MCF 10A (cell line): ENCODE measurements around the gene SLC27A1. TPM values are rescaled to one million over a fixed set of nuclear protein-coding genes. Genes with fewer than 3 reads are reported as not detected.

Source experiments
- BruUV-seq: library from RNA; stranded (reverse); fragments of 400-500 nt; replicated peaks from 2 replicates; lab custom pipeline; 2021; lab: Mats Ljungman, UMichigan
- CTCF ChIA-PET: fragments of 300-600 bp; sonication (Branson Sonifier 250); formaldehyde crosslinking; extraction: SDS; loops from one replicate; lab custom pipeline; 2021; ENCODE audit warnings: antibody characterized with exemption, inconsistent platforms; lab: Yijun Ruan, JAX
- POLR2A ChIA-PET: fragments of 300-600, 350-650 bp; sonication (Branson Sonifier 250); formaldehyde crosslinking; extraction: SDS; loops from one replicate; lab custom pipeline; 2020; ENCODE audit warnings: antibody characterized with exemption, inconsistent platforms; lab: Yijun Ruan, JAX
- DNase-seq: peaks from one replicate; pipeline ENCODE4 v3.0.0-alpha.2; 2018; ENCODE audit not compliant: unreplicated experiment
- H3K27ac Mint-ChIP-seq: one replicate; pipeline ENCODE4 v1.8.0; 2022; ENCODE audit warnings: mild to moderate bottlenecking, low read depth, mixed read lengths; ENCODE audit not compliant: unreplicated experiment
- H3K27me3 Mint-ChIP-seq: one replicate; pipeline ENCODE4 v1.8.0; 2022; ENCODE audit warnings: mixed read lengths; ENCODE audit not compliant: insufficient read depth, unreplicated experiment
- H3K36me3 Mint-ChIP-seq: one replicate; pipeline ENCODE4 v1.8.0; 2022; ENCODE audit warnings: mild to moderate bottlenecking, moderate library complexity, mixed read lengths; ENCODE audit not compliant: insufficient read depth, unreplicated experiment
- H3K4me1 Mint-ChIP-seq: one replicate; pipeline ENCODE4 v1.8.0; 2022; ENCODE audit warnings: mixed read lengths; ENCODE audit not compliant: insufficient read depth, unreplicated experiment
- H3K4me3 Mint-ChIP-seq: one replicate; pipeline ENCODE4 v1.8.0; 2022; ENCODE audit warnings: mild to moderate bottlenecking, moderate library complexity, mixed read lengths; ENCODE audit not compliant: unreplicated experiment
- H3K9me3 Mint-ChIP-seq: one replicate; pipeline ENCODE4 v1.8.0; 2022; ENCODE audit warnings: mixed read lengths; ENCODE audit not compliant: unreplicated experiment
- intact Hi-C: fragments of 100-400 bp; cut with micrococcal nuclease; formaldehyde crosslinking; loops from 2 replicates; pipeline ENCODE4 v1.14.1; 2022
- total RNA-seq: library from RNA; stranded (reverse); gene quantifications from 2 replicates; pipeline ENCODE4 v1.2.3, GENCODE V29; 2022
- TF ChIP-seq, protein P1 (sequence below): fragments of 200-600 bp; IDR thresholded peaks from one replicate; pipeline ENCODE4 v1.8.0; 2022; ENCODE audit warnings: antibody characterized with exemption, mild to moderate bottlenecking; ENCODE audit not compliant: unreplicated experiment

Gene SLC27A1
- total RNA-seq, 1 experiment from 2014 or later: 5.0 TPM

DNA sequence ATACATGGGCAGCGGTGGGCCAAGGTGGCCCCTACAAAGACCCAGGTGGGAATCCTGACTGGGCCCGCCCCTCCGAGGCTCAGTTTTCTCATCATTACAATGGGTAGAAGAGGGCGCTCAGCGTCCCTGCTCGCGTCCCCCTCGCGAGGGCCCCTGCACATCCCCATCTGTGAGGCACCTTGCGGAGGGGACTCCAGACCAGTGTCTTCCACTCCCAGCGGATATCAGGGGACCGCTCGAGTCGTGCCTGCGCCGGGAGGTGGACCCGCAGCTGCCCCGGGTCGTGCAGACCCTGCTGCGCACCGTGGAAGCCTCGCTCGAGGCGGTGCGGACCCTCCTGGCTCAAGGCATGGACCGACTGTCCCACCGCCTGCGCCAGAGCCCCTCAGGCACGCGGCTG lies 69.8 kb downstream of the SLC27A1 start:
- Mint-ChIP-seq H3K27me3 (peaks cover 17% of the 10 kb centered on the region), H3K27ac (no peak overlapping the region), H3K4me3 (no peak overlapping the region), H3K4me1 (peaks cover 7% of the 10 kb centered on the region), H3K36me3 (no peaks in the 10 kb centered on the region), H3K9me3 (no peaks in the 10 kb centered on the region)
- CTCF ChIA-PET: no interaction called here
- TF ChIP-seq, protein P1, sequence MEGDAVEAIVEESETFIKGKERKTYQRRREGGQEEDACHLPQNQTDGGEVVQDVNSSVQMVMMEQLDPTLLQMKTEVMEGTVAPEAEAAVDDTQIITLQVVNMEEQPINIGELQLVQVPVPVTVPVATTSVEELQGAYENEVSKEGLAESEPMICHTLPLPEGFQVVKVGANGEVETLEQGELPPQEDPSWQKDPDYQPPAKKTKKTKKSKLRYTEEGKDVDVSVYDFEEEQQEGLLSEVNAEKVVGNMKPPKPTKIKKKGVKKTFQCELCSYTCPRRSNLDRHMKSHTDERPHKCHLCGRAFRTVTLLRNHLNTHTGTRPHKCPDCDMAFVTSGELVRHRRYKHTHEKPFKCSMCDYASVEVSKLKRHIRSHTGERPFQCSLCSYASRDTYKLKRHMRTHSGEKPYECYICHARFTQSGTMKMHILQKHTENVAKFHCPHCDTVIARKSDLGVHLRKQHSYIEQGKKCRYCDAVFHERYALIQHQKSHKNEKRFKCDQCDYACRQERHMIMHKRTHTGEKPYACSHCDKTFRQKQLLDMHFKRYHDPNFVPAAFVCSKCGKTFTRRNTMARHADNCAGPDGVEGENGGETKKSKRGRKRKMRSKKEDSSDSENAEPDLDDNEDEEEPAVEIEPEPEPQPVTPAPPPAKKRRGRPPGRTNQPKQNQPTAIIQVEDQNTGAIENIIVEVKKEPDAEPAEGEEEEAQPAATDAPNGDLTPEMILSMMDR: no peak
- no peak for DNase-seq
- POLR2A ChIA-PET: no interaction called here
- no TSS peak for BruUV-seq
- intact Hi-C loops: no loop called here

DNA sequence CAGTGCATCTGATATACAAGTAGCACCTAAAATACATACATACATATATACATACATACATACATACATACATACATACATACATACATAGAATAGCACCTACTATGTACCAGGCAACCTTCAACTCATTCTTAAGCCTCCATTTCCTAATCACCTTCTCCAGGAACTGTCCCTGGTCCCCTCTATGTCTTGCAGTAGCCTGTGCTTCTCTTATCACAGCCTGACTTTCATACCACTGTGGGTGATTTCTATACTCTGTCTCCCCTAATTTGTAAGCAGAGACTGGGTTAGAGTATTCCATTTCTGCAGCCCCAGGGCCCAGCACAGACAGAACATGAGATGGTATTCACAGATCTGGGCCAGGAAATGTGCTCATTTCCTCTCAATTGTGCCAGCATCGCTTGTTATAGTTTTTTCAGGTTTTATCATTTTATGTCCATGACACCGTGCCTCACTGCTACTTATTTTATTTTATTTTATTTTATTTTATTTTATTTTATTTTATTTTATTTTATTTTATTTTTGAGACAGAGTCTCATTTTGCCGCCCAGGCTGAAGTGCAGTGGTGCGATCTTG lies 70.9 kb downstream of the SLC27A1 start:
- peaks cover 7% of the 10 kb centered on the region for H3K4me1 Mint-ChIP-seq
- H3K9me3 Mint-ChIP-seq: no peaks in the 10 kb centered on the region
- peaks cover 17% of the 10 kb centered on the region for H3K27me3 Mint-ChIP-seq
- ChIA-PET POLR2A (no interaction called here), CTCF (no interaction called here)
- DNase-seq: no peak
- H3K4me3 Mint-ChIP-seq: no peak overlapping the region
- no peak overlapping the region for H3K27ac Mint-ChIP-seq
- no peaks in the 10 kb centered on the region for H3K36me3 Mint-ChIP-seq
- TF ChIP-seq, protein P1: no peak
- intact Hi-C loops: no loop called here
- no TSS peak for BruUV-seq

DNA sequence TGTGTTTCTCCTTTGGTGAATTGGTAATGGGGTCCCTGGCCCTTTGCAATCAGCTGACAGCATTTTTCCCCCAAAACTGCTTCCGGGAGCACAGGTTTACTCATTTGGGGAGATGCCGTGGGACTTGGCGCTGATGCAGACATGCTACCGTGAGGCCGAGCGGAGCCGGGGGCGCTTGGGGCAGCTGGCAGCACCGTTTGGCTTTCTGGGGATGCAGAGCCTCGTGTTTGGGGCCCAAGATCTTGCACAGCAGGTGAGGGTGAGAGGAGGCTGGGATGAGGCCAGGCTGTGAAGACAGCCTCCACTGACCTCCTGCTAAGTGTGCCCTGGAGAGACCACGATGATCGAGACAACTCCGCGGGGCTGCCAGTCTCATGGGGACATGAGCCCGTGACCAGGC lies 71.7 kb downstream of the SLC27A1 start:
- H3K27me3 Mint-ChIP-seq: peaks cover 17% of the 10 kb centered on the region
- no peak overlapping the region for H3K27ac Mint-ChIP-seq
- no peak for DNase-seq
- POLR2A ChIA-PET: no interaction called here
- no TSS peak for BruUV-seq
- no peaks in the 10 kb centered on the region for H3K36me3 Mint-ChIP-seq
- H3K4me3 Mint-ChIP-seq: no peak overlapping the region
- peaks cover 7% of the 10 kb centered on the region for H3K4me1 Mint-ChIP-seq
- CTCF ChIA-PET: interaction anchor here (0.9 kb wide), 1 partner anchor 10 kb away, joined by 5 read pairs; no protein-coding TSS in a partner anchor
- H3K9me3 Mint-ChIP-seq: no peaks in the 10 kb centered on the region
- intact Hi-C loops: no loop called here
- TF ChIP-seq, protein P1: no peak

DNA sequence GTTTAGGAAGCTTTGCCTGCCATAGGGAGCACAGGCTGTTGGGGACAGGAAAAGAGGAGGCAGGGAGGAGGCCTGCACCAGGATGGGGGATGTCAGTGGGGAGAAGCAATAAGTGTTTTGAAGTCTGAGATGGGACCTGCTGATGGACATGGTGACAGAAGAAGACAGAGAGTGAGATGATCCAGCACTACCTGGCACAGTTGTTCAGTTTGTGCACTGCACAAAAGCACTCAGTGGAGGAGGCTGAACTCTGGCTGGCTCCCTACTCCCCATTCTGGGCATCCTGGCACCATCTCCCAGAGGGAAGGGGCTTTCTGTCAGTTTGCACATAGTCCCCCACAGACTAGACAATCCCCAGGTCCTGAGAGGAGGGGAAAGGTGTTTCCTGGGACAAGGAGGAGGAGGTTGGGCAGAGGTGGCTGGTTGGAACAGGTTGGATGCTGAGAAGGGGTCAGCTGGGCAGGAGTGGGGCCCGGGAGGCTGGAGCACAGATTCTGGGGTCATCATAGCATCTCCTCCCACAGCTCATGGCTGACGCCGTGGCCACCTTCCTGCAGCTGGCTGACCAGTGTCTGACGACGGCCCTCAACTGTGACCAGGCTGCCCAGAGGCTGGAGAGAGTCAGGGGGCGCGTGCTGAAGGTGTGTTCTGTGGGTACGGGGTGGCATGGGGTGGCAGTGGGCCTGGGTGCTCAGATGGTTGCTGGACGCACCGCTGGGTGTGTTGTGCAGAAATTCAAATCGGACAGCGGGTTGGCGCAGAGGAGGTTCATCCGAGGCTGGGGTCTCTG lies 72.7 kb downstream of the SLC27A1 start:
- Mint-ChIP-seq H3K27me3 (peaks cover 11% of the 10 kb centered on the region), H3K4me1 (peaks cover 7% of the 10 kb centered on the region), H3K9me3 (no peaks in the 10 kb centered on the region), H3K27ac (no peak overlapping the region), H3K36me3 (no peaks in the 10 kb centered on the region), H3K4me3 (no peak overlapping the region)
- no peak for DNase-seq
- intact Hi-C loops: no loop called here
- TF ChIP-seq, protein P1: no peak
- POLR2A ChIA-PET: no interaction called here
- BruUV-seq: no TSS peak
- CTCF ChIA-PET: interaction anchor here (0.9 kb wide), 1 partner anchor 11 kb away, joined by 5 read pairs; no protein-coding TSS in a partner anchor
